ENCODE data around the gene TRMT61A. TPM values are rescaled to one million over a fixed set of nuclear protein-coding genes. Genes with fewer than 3 reads are reported as not detected.

Gene TRMT61A
- total and polyA plus RNA-seq, 2 of the 13 experiments (the other 11 are each of a cell fraction or from before 2014, with no cell fraction given) = 6.5 to 13.6 TPM

DNA sequence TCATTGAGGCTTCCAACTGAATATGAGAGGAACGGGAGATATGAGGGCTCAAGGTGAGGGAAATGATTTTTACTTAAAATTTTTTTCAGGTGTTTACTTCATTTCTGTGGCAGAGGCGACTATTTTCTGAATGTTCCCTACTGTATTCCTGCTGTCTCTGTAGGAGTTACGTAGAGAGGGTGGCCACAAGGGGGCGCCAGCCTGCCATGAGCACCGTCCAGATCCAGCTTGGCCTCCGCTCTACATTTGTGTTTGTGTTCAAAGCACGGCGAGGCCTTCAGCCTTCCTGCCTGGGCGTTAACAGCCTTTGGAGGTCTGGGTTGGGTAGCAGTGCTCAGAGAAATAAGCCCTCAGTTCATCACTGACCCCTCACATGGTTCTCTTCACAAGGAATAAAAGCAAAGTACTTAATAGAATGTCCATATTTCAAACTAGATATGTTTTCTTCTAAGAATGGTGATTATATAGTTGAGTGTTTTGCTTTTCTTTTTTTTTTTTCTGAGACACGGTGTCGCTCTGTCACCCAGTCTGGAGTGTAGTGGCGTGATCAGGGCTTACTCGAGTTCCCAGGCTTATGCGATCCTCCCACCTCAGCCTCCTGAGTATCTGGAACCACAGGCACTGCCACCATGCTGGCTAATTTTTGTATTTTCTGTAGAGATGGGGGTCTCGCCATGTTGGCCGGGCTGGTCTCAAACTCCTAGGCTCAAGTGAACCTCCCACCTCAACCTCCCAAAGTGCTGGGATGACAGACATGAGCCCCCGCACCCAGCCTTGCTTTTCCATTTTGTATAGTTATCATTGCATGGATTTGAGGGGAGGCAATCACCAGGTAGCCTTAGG lies 28.6 kb upstream of the TRMT61A start (continued):
- TF ChIP-seq SMC3 (IDR thresholded peaks at IDR 0.05; ENCODE audit: low read length) (peak; percentile 80), KDM6A (CRISPR knock-in tag; IDR thresholded peaks at IDR 0.05; ENCODE audit: low read depth) (no peak), ZNF749 (CRISPR knock-in tag; IDR thresholded peaks at IDR 0.05; ENCODE audit: borderline replicate concordance) (no peak), FOXK1 (CRISPR knock-in tag; IDR thresholded peaks at IDR 0.05; ENCODE audit: borderline replicate concordance, low read depth) (no peak), ZNF605 (CRISPR knock-in tag; IDR thresholded peaks at IDR 0.05) (no peak), MED1 (CRISPR knock-in tag; IDR thresholded peaks at IDR 0.05) (no peak), ZNF713 (CRISPR knock-in tag; IDR thresholded peaks at IDR 0.05) (no peak), ZMAT3 (CRISPR knock-in tag; conservative IDR thresholded peaks at IDR 0.05) (no peak), ESRRA (CRISPR knock-in tag; IDR thresholded peaks at IDR 0.05; ENCODE audit: low read depth) (no peak), PTBP1 (IDR thresholded peaks at IDR 0.05; ENCODE audit: low read depth, low read length, poor library complexity, severe bottlenecking) (no peak), ZSCAN25 (CRISPR knock-in tag; IDR thresholded peaks at IDR 0.05) (no peak), SOX5 (CRISPR knock-in tag; IDR thresholded peaks at IDR 0.05; ENCODE audit: borderline replicate concordance) (no peak), RBM39 (IDR thresholded peaks at IDR 0.05; ENCODE audit: low read depth, low read length, poor library complexity, severe bottlenecking) (no peak), ZKSCAN8 (CRISPR knock-in tag; IDR thresholded peaks at IDR 0.05; ENCODE audit: borderline replicate concordance) (0 out of 2 replicates have a peak, but pooled peaks have one; percentile 42), GZF1 (CRISPR knock-in tag; IDR thresholded peaks at IDR 0.05) (no peak)
- TF ChIP-seq, protein P1, sequence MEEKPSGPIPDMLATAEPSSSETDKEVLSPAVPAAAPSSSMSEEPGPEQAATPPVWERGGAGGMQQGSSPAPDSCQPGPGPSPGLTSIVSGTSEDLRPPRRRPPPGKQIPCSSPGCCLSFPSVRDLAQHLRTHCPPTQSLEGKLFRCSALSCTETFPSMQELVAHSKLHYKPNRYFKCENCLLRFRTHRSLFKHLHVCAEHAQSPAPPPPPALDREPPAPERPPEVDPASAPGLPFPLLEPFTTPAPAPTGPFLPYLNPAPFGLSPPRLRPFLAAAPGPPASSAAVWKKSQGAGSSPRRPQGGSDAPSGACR (CRISPR knock-in tag; IDR thresholded peaks at IDR 0.05) = no peak
- TF ChIP-seq, protein P2, sequence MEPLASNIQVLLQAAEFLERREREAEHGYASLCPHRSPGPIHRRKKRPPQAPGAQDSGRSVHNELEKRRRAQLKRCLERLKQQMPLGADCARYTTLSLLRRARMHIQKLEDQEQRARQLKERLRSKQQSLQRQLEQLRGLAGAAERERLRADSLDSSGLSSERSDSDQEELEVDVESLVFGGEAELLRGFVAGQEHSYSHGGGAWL (CRISPR knock-in tag; IDR thresholded peaks at IDR 0.05) = no peak
- TF ChIP-seq, protein P3, sequence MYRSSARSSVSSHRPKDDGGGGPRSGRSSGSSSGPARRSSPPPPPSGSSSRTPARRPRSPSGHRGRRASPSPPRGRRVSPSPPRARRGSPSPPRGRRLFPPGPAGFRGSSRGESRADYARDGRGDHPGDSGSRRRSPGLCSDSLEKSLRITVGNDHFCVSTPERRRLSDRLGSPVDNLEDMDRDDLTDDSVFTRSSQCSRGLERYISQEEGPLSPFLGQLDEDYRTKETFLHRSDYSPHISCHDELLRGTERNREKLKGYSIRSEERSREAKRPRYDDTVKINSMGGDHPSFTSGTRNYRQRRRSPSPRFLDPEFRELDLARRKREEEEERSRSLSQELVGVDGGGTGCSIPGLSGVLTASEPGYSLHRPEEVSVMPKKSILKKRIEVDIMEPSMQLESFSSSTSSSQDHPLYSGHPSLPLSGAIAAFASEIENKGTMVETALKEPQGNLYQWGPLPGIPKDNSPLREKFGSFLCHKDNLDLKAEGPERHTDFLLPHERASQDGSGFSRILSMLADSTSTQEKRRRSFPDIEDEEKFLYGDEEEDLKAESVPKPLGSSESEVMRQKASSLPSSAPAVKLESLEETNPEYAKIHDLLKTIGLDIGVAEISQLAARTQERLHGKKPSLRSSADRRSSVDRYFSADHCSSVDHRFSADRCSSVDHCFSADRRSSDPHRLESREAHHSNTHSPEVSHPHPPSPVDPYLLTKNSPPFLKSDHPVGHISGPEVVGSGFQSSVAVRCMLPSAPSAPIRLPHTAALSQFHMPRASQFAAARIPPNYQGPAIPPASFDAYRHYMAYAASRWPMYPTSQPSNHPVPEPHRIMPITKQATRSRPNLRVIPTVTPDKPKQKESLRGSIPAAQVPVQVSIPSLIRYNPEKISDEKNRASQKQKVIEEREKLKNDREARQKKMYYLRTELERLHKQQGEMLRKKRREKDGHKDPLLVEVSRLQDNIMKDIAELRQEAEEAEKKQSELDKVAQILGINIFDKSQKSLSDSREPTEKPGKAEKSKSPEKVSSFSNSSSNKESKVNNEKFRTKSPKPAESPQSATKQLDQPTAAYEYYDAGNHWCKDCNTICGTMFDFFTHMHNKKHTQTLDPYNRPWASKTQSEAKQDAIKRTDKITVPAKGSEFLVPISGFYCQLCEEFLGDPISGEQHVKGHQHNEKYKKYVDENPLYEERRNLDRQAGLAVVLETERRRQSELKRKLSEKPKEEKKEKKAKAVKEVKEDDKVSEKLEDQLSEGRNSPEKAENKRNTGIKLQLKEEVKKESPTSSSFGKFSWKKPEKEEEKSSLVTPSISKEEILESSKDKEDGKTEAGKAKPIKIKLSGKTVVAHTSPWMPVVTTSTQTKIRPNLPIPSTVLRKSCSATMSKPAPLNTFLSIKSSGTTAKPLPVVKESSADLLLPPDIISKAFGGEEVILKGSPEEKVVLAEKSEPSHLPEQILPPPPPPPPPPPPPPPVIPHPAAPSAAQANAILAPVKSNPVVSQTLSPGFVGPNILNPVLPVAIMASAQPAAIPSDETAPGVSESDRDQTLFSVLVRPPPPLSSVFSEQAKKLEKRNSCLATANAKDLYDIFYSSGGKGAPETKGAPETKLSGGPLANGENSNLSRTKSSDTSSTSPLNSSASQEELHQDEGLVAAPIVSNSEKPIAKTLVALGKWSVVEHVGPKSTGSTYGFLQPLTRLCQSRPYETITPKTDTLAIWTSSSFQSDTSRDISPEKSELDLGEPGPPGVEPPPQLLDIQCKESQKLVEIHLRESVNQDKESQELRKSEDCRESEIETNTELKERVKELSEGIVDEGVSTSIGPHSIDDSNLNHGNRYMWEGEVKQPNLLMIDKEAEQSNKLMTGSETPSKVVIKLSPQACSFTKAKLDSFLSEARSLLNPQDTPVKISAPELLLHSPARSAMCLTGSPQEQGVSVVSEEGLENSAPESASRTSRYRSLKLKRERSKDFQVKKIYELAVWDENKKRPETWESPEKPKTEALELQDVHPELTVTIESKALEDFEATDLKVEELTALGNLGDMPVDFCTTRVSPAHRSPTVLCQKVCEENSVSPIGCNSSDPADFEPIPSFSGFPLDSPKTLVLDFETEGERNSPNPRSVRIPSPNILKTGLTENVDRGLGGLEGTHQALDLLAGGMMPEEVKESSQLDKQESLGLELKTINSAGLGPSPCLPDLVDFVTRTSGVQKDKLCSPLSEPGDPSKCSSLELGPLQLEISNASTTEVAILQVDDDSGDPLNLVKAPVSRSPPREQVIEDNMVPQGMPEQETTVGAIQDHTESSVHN (CRISPR knock-in tag; IDR thresholded peaks at IDR 0.05) = no peak
- TF ChIP-seq, protein P4, sequence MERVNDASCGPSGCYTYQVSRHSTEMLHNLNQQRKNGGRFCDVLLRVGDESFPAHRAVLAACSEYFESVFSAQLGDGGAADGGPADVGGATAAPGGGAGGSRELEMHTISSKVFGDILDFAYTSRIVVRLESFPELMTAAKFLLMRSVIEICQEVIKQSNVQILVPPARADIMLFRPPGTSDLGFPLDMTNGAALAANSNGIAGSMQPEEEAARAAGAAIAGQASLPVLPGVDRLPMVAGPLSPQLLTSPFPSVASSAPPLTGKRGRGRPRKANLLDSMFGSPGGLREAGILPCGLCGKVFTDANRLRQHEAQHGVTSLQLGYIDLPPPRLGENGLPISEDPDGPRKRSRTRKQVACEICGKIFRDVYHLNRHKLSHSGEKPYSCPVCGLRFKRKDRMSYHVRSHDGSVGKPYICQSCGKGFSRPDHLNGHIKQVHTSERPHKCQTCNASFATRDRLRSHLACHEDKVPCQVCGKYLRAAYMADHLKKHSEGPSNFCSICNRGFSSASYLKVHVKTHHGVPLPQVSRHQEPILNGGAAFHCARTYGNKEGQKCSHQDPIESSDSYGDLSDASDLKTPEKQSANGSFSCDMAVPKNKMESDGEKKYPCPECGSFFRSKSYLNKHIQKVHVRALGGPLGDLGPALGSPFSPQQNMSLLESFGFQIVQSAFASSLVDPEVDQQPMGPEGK (CRISPR knock-in tag; IDR thresholded peaks at IDR 0.05) = no peak
